Parathyroid adenoma (tissue), 2 donors: ENCODE data around the gene SLC9A9.

Experiments
- H2AFZ ChIP-seq: fragments of 300-600 bp; sonication (generic); one replicate; pipeline ENCODE4 v1.7.0; 2017; ENCODE audit warnings: antibody characterized with exemption, mild to moderate bottlenecking
- H3K27ac ChIP-seq: fragments of 300-600 bp; sonication (generic); one replicate; pipeline ENCODE4 v1.7.0; 2017
- H3K27me3 ChIP-seq: fragments of 300-600 bp; sonication (generic); one replicate; pipeline ENCODE4 v1.7.0; 2017; ENCODE audit warnings: low read length; ENCODE audit not compliant: control insufficient read depth, insufficient read depth
- H3K36me3 ChIP-seq: fragments of 300-600 bp; sonication (generic); one replicate; pipeline ENCODE4 v1.7.0; 2017; ENCODE audit warnings: low read length; ENCODE audit not compliant: control insufficient read depth, insufficient read depth
- H3K4me1 ChIP-seq: fragments of 300-600 bp; sonication (generic); one replicate; pipeline ENCODE4 v1.7.0; 2017; ENCODE audit warnings: control low read depth
- H3K4me2 ChIP-seq: fragments of 300-600 bp; sonication (generic); one replicate; pipeline ENCODE4 v1.7.0; 2017; ENCODE audit warnings: low read length
- H3K4me3 ChIP-seq: fragments of 300-600 bp; sonication (generic); one replicate; pipeline ENCODE4 v1.7.0; 2017; ENCODE audit warnings: low read depth, low read length
- H3K79me2 ChIP-seq: fragments of 300-600 bp; sonication (generic); one replicate; pipeline ENCODE4 v1.7.0; 2017; ENCODE audit warnings: control low read depth
- H3K9ac ChIP-seq: fragments of 300-600 bp; sonication (generic); one replicate; pipeline ENCODE4 v1.7.0; 2017; ENCODE audit warnings: mild to moderate bottlenecking
- H3K9me3 ChIP-seq: fragments of 300-600 bp; sonication (generic); one replicate; pipeline ENCODE4 v1.7.0; 2017; ENCODE audit warnings: low read length; ENCODE audit not compliant: control insufficient read depth
- CTCF ChIP-seq: fragments of 300-600 bp; sonication (generic); IDR thresholded peaks from one replicate; pipeline ENCODE4 v1.7.0; 2017; ENCODE audit warnings: antibody characterized with exemption, mild to moderate bottlenecking
- donor health status: primary hyperparathyroidism.

SLC9A9 gene

GRCh38 chr3:143315766-143316165, 532.5 kb downstream of the SLC9A9 start:
- Histone ChIP-seq H3K4me2 (no peak overlapping the region), H3K27ac (no peak overlapping the region), H3K9ac (no peak overlapping the region), H3K9me3 (no peaks in the 10 kb centered on the region), H3K27me3 (no peaks in the 10 kb centered on the region), H3K4me1 (no peaks in the 10 kb centered on the region), H3K79me2 (no peaks in the 10 kb centered on the region), H3K4me3 (no peak overlapping the region), H3K36me3 (no peaks in the 10 kb centered on the region), H2AFZ (no peak overlapping the region)
- TF ChIP-seq CTCF, result no peak

GRCh38 chr3:143314251-143315093, 533.8 kb downstream of the SLC9A9 start:
- no peaks in the 10 kb centered on the region for H3K4me1 ChIP-seq
- no peaks in the 10 kb centered on the region for H3K27me3 ChIP-seq
- no peak overlapping the region for H3K27ac ChIP-seq
- no peak overlapping the region for H3K4me2 ChIP-seq
- H3K9ac ChIP-seq, result no peak overlapping the region
- H3K4me3 ChIP-seq, result no peak overlapping the region
- no peak overlapping the region for H2AFZ ChIP-seq
- no peak for TF ChIP-seq CTCF
- no peaks in the 10 kb centered on the region for H3K79me2 ChIP-seq
- H3K9me3 ChIP-seq, result no peaks in the 10 kb centered on the region
- H3K36me3 ChIP-seq, result no peaks in the 10 kb centered on the region

GRCh38 chr3:143313893-143314188, 534.4 kb downstream of the SLC9A9 start:
- Histone ChIP-seq H3K27ac (no peak overlapping the region), H3K4me2 (no peak overlapping the region), H3K9me3 (no peaks in the 10 kb centered on the region), H2AFZ (no peak overlapping the region), H3K27me3 (no peaks in the 10 kb centered on the region), H3K9ac (no peak overlapping the region), H3K36me3 (no peaks in the 10 kb centered on the region), H3K79me2 (no peaks in the 10 kb centered on the region), H3K4me3 (no peak overlapping the region), H3K4me1 (no peaks in the 10 kb centered on the region)
- no peak for TF ChIP-seq CTCF

- Histone ChIP-seq H2AFZ (no peak overlapping the region), H3K79me2 (no peaks in the 10 kb centered on the region), H3K4me1 (no peaks in the 10 kb centered on the region), H3K27ac (no peak overlapping the region), H3K4me2 (no peak overlapping the region), H3K27me3 (no peaks in the 10 kb centered on the region), H3K9ac (no peak overlapping the region), H3K36me3 (no peaks in the 10 kb centered on the region), H3K4me3 (no peak overlapping the region), H3K9me3 (no peaks in the 10 kb centered on the region)
- no peak for TF ChIP-seq CTCF
Measured at GRCh38 chr3:143313025-143313892, 535.0 kb downstream of the SLC9A9 start.
